ENCODE results near the gene TNFRSF14. TPM values are rescaled to one million over a fixed set of nuclear protein-coding genes. Genes with fewer than 3 reads are reported as not detected.
"Not testable (repeated sequence)": the region's sequence is repeated elsewhere in the genome, so short reads cannot be mapped to it uniquely, and the experiment has no call there.

TNFRSF14 gene
- total RNA-seq, 2 experiments from 2014 or later, result 145 to 152 TPM

DNA sequence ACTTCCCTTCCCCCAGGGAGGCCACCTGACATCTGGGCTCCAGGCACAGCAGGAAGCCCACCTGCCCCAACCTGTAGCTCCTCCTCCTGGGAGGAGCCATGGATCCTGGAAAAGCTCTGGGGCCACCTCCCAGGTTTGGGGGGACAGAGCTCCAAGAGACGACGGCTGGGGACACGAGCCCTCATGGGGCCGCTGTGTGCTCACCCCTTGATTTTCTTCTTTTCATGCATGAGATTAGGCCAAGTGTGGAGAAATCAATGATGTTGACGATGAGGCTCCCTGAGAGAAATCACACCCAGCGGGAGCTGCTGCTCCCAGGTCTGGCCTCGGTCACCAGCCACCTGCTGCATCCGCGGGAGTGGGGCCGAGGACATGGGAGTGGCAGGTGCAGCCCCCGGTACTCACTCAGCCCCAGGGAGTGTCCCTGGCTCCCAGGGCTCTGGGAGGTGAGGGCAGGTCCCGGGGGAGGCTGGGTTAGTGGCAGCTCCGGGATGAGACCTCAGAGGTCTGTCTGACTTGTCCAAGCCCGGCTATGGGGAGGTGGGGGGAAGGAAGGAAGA lies 8.7 kb downstream of the TNFRSF14 start:
- no peak for DNase-seq
- Mint-ChIP-seq H3K27me3 (no peaks in the 10 kb centered on the region), H3K27ac (no peak overlapping the region), H3K36me3 (peaks cover 5% of the 10 kb centered on the region), H3K9me3 (no peaks in the 10 kb centered on the region), H3K4me1 (ENCODE audit: low read depth) (peaks cover 10% of the 10 kb centered on the region), H3K4me3 (no peak overlapping the region)
- CTCF ChIA-PET, result no interaction called here
- POLR2A ChIA-PET, result interaction anchor here (0.7 to 1.6 kb wide), 3 partner anchors 9 to 21 kb away, joined by 3 to 10 read pairs (median 4); partner anchors contain the start of gene TNFRSF14
- intact Hi-C loops (cut with micrococcal nuclease), result no loop called here

DNA sequence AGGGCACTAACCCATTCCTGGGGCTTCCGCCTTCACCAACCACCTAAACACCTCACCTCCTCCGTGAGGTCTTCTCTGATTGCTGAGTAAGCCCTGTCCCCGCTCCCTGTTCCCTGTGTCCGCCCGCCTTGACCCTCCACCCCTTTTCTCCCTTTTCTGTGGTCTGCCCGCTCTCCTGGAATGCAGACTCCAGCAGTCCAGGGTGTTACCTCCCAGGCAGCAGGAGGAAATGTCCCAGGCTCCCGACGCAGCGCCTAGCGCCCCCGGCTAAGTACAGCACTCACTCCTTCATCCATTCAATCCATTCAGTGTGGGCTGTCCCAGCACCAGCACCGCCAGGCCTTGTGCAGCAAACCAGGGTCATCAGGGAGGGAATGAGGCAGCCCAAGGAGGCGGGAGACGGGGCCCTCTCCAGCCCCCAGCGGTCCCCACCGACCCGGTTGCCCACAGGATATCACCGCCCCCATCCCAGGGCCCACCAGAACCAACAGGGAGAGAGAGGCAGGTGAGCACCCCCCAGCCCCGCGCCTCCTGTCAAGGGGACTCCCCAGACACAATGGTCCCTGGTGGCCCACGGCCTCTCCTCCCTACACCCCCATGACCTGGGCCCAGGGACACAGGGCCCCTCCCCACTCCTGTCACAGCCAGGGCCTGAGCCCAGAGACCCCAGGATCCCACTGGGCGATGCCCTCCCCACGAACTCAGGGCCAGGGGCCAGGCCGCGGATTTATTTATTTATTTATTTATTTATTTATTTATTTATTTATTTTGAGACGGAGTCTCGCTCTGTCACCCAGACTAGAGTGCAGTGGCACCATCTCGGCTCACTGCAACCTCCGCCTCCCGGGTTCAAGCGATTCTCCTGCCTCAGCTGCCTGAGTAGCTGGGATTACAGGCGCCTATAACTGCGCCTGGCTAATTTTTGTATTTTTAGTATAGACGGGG lies 10.2 kb downstream of the TNFRSF14 start:
- ChIA-PET CTCF (no interaction called here), POLR2A (no interaction called here)
- Mint-ChIP-seq H3K36me3 (peaks cover 9% of the 10 kb centered on the region), H3K4me1 (ENCODE audit: low read depth) (peaks cover 6% of the 10 kb centered on the region), H3K9me3 (no peaks in the 10 kb centered on the region), H3K4me3 (no peak overlapping the region), H3K27ac (no peak overlapping the region), H3K27me3 (no peaks in the 10 kb centered on the region)
- intact Hi-C loops (cut with micrococcal nuclease), result no loop called here
- no peak for DNase-seq

DNA sequence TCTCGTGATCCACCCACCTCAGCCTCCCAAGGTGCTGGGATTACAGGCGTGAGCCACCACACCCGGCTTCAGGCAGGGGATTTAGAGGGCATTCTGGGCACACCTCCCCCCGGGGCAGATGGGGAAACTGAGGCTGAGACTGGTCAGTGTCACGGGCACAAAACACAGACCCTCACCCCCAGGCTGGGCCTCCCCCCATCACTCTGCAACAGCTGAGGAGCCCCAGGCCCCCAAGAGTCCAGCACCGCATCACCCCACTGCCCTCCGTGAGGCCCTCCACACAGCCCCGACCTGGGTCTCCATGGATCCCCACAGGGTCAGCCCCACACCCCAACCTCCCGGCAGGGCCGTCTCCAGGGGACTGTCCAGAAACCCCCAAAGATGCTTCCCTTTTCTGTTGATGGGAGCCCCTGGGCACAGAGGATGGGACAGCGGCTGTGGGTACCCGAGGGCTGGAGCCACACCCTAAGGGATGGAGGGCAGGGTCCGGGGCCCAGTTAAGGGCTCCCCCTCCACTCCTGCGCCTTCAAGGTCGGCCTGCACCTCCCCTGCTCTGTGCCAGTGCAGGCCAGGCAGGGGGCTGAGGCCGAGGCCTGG lies 11.0 kb downstream of the TNFRSF14 start:
- Mint-ChIP-seq H3K4me1 (ENCODE audit: low read depth) (peaks cover 5% of the 10 kb centered on the region), H3K36me3 (peaks cover 9% of the 10 kb centered on the region), H3K4me3 (no peak overlapping the region), H3K27me3 (no peaks in the 10 kb centered on the region), H3K27ac (no peak overlapping the region), H3K9me3 (no peaks in the 10 kb centered on the region)
- no peak for DNase-seq
- ChIA-PET POLR2A (no interaction called here), CTCF (no interaction called here)
- intact Hi-C loops (cut with micrococcal nuclease), result no loop called here

DNA sequence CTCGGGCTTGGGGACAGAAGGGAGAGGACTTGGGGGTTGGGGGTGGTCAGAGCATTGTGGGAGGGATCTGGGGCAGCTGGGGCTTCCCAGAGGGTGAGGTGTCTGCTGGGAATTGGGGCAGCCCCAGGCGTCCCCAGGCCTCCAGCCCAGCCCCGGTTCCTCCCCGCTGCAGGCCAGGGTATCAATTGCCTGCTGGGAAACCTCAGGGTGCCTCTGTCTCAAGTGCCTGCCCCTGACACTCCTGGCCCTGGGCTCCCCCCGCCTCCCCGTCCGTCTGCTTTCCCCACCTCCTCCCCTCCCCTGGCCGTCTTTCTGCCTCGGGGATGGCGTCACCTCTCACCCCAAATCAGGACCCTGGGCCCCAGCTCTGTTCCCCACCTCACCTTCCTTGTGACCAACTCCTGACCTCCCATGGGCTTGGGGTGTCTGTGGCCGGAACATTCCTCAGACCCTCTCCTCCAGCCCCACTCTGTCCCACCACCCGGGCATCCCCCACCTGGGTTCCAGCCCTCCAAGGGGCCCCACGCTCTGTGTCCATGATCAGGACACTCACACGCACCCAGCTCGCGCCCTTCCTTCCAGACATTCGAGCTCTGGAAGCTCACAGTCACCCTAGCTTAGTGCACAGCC lies 12.1 kb downstream of the TNFRSF14 start:
- intact Hi-C loops (cut with micrococcal nuclease); CTCF ChIA-PET; POLR2A ChIA-PET; DNase-seq; H3K4me1 Mint-ChIP-seq (ENCODE audit: low read depth); H3K9me3 Mint-ChIP-seq; H3K4me3 Mint-ChIP-seq; H3K27me3 Mint-ChIP-seq; H3K27ac Mint-ChIP-seq: not testable (repeated sequence)
- peaks cover 12% of the 10 kb centered on the region for H3K36me3 Mint-ChIP-seq

DNA sequence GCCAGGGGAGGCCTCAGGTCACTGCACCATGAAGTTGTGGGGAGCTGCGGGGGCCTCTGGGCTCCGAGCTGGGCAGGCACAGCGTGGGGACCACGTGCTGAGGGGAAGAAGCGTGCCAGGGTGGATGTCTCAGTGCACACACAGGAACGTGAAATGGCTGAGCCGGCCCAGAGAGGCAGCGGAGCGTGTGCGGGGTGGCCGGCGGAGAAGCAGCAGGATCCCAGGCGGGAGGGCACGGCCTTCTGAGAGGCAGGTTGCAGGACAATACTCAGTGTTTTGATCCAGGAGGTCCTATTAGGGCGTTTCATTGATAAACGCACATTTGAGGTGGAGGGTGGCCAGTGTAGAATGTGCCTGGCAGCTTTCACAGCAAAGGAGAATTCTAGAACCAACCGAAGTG lies 12.9 kb downstream of the TNFRSF14 start:
- Mint-ChIP-seq H3K36me3 (peaks cover 9% of the 10 kb centered on the region), H3K27me3 (no peaks in the 10 kb centered on the region), H3K9me3 (peaks cover 16% of the 10 kb centered on the region), H3K4me3 (no peak overlapping the region), H3K27ac (no peak overlapping the region), H3K4me1 (ENCODE audit: low read depth) (peaks cover 5% of the 10 kb centered on the region)
- ChIA-PET CTCF (no interaction called here), POLR2A (interaction anchor here (1.0 kb wide), 1 partner anchor 13 kb away, joined by 4 read pairs; the partner anchor contains the start of gene TNFRSF14)
- no peak for DNase-seq
- intact Hi-C loops (cut with micrococcal nuclease), result no loop called here

DNA sequence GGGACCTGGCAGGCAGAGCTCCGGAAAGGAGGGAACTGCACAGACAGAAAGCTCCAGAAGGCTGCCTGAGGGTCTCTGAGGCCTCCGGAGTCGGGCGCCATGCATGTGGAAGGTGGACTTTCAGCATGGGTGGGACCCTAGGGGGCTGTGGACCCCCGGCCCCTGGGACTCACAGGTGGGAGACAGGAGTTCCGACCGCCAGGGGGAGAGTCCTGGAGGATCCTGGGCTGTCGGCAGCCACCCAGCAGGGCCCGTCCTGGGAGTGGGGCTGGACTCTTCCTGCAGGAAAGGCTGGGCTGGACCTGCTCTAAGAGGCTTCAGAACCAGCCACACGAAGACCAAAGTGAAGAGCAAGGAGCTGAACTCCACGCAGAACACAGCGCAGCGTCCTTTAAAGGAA lies 13.5 kb downstream of the TNFRSF14 start:
- POLR2A ChIA-PET, result interaction anchor here (1.0 kb wide), 1 partner anchor 13 kb away, joined by 4 read pairs; the partner anchor contains the start of gene TNFRSF14
- H3K4me3 Mint-ChIP-seq; H3K36me3 Mint-ChIP-seq; H3K27me3 Mint-ChIP-seq; H3K4me1 Mint-ChIP-seq (ENCODE audit: low read depth); H3K27ac Mint-ChIP-seq; intact Hi-C loops (cut with micrococcal nuclease); DNase-seq; CTCF ChIA-PET: not testable (repeated sequence)
- peaks cover 19% of the 10 kb centered on the region for H3K9me3 Mint-ChIP-seq

DNA sequence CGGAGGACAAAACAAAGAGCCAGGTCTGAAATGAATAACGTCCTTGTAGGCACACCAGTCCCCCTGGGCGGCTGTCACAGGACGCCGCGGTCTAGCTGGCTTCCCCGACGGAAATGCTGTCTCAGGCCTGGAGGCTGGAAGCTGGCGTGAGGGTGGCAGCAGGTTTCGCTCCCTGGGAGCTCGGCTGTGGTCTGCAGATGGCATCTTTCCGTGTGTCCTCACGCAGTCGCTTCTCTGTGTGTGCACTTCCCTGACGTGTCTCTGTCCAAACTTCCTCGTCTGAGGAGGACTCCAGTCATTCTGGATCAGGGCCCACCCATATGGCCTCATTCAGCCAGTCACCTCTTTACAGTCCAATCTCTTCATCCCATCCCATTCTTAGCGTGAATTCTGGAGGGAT lies 14.2 kb downstream of the TNFRSF14 start:
- H3K27me3 Mint-ChIP-seq, result no peaks in the 10 kb centered on the region
- H3K27ac Mint-ChIP-seq, result no peak overlapping the region
- ChIA-PET POLR2A (interaction anchor here (1.7 kb wide), 2 partner anchors 9 to 14 kb away, joined by 9 to 10 read pairs; partner anchors contain the start of gene TNFRSF14), CTCF (no interaction called here)
- H3K36me3 Mint-ChIP-seq, result peaks cover 9% of the 10 kb centered on the region
- intact Hi-C loops (cut with micrococcal nuclease), result no loop called here
- no peak for DNase-seq
- no peak overlapping the region for H3K4me3 Mint-ChIP-seq
- no peaks in the 10 kb centered on the region for H3K4me1 Mint-ChIP-seq (ENCODE audit: low read depth)
- H3K9me3 Mint-ChIP-seq, result peaks cover 19% of the 10 kb centered on the region

DNA sequence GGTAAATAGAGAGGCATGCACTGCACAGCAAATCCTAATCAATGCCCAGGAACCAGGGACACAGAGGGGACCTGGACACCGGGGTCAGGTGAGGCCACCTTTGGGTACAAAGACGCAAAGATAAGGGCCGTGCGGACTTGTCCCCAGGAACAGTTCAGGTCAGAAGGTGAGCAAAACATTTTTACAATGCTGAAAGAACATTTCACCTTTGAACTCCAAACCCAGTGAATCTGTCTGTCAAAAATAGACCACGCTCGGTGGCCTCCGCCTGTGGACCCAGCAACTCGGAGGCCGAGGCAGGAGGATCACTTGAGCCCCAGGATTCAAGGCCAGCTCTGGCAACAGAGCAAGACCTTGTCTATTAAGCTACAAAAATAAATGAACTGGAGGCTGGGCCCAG lies 15.2 kb downstream of the TNFRSF14 start:
- DNase-seq, result no peak
- POLR2A ChIA-PET, result interaction anchor here (1.2 to 1.7 kb wide), 3 partner anchors 10 to 15 kb away, joined by 4 to 10 read pairs (median 9); partner anchors contain the start of gene TNFRSF14
- no peak overlapping the region for H3K27ac Mint-ChIP-seq
- CTCF ChIA-PET, result interaction anchor here (1.3 kb wide), 1 partner anchor 10 kb away, joined by 6 read pairs; no protein-coding TSS in a partner anchor
- peaks cover 19% of the 10 kb centered on the region for H3K9me3 Mint-ChIP-seq
- peaks cover 5% of the 10 kb centered on the region for H3K4me1 Mint-ChIP-seq (ENCODE audit: low read depth)
- H3K4me3 Mint-ChIP-seq, result no peak overlapping the region
- intact Hi-C loops (cut with micrococcal nuclease), result no loop called here
- H3K36me3 Mint-ChIP-seq, result peaks cover 9% of the 10 kb centered on the region
- H3K27me3 Mint-ChIP-seq, result no peaks in the 10 kb centered on the region

DNA sequence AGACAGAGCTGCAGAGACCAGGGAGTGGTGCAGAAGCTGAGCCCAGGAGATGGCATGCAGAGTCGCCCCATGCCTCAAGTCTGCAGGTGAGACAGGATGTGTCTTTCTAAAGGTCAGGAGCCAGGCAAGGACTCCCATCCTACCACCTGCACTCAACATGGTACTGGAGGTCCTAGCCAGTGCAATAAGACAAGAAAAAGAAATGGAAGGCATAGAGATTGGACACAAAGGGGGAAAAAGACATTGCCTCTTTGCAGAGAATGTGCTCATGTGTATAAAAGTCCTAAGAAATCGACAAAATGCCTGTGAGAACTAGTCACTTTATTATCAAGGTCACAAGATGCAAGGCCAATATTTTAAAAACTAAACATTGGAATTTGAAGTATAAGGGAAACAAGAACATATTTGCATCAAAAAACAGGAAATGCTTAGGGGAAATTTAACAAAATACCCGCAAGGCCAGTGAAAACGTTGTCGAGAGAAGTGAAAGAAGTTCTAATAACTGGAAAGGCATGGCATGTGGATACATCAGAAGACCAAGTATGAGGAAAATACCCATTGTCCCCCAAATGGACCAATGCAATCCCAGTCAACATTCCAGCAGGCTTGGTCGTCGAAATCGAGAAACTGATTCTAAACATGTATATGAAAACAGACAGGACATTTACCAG lies 17.2 kb downstream of the TNFRSF14 start:
- Mint-ChIP-seq H3K27me3 (no peaks in the 10 kb centered on the region), H3K4me3 (no peak overlapping the region), H3K27ac (no peak overlapping the region), H3K36me3 (peaks cover 9% of the 10 kb centered on the region), H3K4me1 (ENCODE audit: low read depth) (peaks cover 16% of the 10 kb centered on the region), H3K9me3 (peaks cover 19% of the 10 kb centered on the region)
- CTCF ChIA-PET, result interaction anchor here (1.0 kb wide), 1 partner anchor 12 kb away, joined by 4 read pairs; no protein-coding TSS in a partner anchor
- intact Hi-C loops (cut with micrococcal nuclease), result no loop called here
- POLR2A ChIA-PET, result interaction anchor here (0.7 kb wide), 1 partner anchor 17 kb away, joined by 4 read pairs; the partner anchor contains the start of gene TNFRSF14
- DNase-seq, result no peak

DNA sequence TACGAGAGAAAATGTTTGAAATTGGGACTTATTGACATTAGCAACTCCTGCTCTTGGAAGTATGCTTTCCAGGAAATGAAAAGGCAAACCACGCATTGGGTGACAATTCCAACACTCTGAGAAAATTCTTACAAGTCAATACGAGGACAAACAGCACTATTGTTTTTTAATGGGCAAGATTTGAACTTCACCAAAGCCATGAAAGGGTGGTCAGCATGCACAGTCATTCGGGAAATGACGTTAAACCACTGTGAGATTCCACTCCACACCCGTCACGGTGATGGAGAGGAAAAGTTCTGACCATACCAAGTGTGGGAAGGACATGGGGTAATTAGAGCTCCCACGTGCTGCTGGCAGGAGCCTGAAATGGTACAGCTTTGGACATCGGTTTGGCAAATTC lies 18.2 kb downstream of the TNFRSF14 start:
- H3K36me3 Mint-ChIP-seq, result peaks cover 12% of the 10 kb centered on the region
- peaks cover 24% of the 10 kb centered on the region for H3K4me1 Mint-ChIP-seq (ENCODE audit: low read depth)
- DNase-seq, result no peak
- intact Hi-C loops (cut with micrococcal nuclease), result no loop called here
- H3K9me3 Mint-ChIP-seq, result peaks cover 19% of the 10 kb centered on the region
- CTCF ChIA-PET, result interaction anchor here (1.0 kb wide), 1 partner anchor 13 kb away, joined by 4 read pairs; no protein-coding TSS in a partner anchor
- H3K4me3 Mint-ChIP-seq, result no peak overlapping the region
- POLR2A ChIA-PET, result interaction anchor here (0.7 kb wide), 1 partner anchor 18 kb away, joined by 4 read pairs; the partner anchor contains the start of gene TNFRSF14
- no peaks in the 10 kb centered on the region for H3K27me3 Mint-ChIP-seq
- no peak overlapping the region for H3K27ac Mint-ChIP-seq

All from activated CD4-positive, alpha-beta memory T cell treated with anti-CD3 and anti-CD28 coated beads for 36 hours (primary cell).